ENCODE results near the gene PLOD2.
"Not testable (repeated sequence)": the region's sequence is repeated elsewhere in the genome, so short reads cannot be mapped to it uniquely, and the experiment has no call there.

The PLOD2 gene

DNA sequence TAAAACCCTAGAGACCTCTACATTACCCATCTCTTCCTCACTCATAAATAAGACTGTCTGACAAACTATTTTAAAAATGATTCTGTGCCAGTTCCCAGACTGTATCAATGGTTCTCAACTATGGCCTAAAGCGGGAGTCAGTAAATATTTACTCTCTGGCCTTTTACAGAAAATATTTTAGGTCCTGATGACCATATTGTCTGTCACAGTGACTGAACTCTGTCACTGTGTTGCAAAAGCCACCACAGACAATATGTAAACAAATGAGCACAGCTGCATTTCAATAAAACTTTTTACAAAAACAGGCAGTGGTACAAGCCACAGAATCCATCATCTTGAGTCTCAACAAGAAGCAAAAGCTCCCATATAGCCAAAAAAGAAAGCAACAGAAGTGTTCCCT lies 45.4 kb downstream of the PLOD2 start:
- TF ChIP-seq, protein P1, sequence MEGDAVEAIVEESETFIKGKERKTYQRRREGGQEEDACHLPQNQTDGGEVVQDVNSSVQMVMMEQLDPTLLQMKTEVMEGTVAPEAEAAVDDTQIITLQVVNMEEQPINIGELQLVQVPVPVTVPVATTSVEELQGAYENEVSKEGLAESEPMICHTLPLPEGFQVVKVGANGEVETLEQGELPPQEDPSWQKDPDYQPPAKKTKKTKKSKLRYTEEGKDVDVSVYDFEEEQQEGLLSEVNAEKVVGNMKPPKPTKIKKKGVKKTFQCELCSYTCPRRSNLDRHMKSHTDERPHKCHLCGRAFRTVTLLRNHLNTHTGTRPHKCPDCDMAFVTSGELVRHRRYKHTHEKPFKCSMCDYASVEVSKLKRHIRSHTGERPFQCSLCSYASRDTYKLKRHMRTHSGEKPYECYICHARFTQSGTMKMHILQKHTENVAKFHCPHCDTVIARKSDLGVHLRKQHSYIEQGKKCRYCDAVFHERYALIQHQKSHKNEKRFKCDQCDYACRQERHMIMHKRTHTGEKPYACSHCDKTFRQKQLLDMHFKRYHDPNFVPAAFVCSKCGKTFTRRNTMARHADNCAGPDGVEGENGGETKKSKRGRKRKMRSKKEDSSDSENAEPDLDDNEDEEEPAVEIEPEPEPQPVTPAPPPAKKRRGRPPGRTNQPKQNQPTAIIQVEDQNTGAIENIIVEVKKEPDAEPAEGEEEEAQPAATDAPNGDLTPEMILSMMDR (IDR thresholded peaks at IDR 0.05; ENCODE audit: low read depth, low read length), result no peak
- DNase-seq (ENCODE audit: extremely low read depth, low read depth), result no peak

DNA sequence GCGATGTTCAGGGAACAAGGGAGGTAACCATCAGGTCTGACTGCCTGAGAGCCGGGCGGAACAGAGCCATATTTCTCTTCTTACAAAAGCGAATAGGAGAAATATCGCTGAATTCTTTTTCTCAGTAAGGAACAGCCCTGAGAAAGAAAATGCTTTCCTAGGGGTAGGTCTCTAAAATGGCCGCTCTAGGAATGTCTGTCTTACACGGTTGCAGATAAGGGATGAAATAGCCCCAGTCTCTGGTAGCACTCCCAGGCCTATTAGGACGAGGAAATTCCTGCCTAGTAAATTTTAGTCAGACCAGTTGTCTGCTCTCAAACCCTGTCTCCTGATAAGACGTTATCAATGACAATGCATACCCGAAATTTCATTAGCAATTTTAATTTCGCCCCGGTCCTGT lies 47.2 kb downstream of the PLOD2 start:
- DNase-seq (ENCODE audit: extremely low read depth, low read depth), result not testable (repeated sequence)

DNA sequence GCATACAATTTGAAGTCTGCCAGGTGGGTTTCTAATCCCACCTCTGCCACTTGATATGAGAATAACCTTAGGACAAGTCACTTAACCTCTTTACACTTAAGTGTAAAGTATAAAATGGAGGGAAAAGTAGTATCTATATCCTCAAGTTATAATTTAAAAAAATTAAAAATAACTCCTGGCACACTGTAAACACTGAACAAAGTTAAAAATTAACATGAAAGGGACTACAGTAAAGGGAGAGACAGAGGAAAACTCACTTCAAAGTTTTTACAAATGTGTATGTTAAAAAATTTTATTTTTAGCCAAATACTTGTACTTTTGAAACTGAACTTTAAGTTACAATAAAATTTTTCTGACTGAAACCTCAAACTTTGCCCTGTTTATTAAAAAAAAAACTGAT lies 49.6 kb downstream of the PLOD2 start:
- TF ChIP-seq, protein P1 (IDR thresholded peaks at IDR 0.05; ENCODE audit: low read depth, low read length), result no peak
- no peak for DNase-seq (ENCODE audit: extremely low read depth, low read depth)

DNA sequence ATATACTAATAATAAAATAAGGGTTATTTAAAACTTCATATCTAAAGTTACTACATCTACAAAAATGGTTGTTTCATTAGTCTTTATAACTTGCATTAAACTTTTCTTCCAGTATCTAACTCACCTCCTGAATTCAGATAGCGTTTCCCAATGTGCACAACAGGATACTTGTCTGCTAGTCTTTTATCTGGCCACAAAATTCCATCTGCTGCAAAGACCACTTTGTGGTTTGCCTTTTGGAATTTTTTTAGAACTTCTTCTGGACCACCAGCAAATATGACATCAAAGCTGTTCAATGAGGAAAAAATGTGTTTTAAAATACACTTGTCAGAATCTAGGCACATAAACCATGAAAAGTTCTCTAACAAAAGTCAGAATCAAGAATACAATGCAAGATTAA lies 50.8 kb downstream of the PLOD2 start:
- TF ChIP-seq, protein P1 (IDR thresholded peaks at IDR 0.05; ENCODE audit: low read depth, low read length), result no peak

DNA sequence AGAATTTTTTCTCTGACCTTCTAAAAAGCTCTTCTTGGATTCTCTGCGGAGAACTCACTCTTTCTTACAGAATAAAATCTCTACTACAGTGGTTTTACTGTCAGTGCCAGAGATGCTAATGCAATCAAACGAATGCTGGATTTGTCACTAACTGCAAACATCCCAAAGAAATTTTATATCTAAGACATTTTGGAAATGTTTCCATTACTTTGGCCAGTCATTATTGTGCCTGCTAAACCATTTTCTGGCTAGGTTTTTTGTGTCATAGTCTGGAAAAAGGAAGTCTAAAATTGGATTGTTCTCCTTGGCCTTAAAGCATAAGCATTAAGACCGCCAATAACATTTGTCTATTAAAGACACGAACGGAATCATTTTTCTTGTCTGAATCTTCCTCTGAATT lies 54.0 kb downstream of the PLOD2 start:
- DNase-seq (ENCODE audit: extremely low read depth, low read depth), result no peak
- TF ChIP-seq, protein P1 (IDR thresholded peaks at IDR 0.05; ENCODE audit: low read depth, low read length), result no peak

More for the DNA sequence above, 50.8 kb downstream of the PLOD2 start:
- no peak for DNase-seq (ENCODE audit: extremely low read depth, low read depth)

DNA sequence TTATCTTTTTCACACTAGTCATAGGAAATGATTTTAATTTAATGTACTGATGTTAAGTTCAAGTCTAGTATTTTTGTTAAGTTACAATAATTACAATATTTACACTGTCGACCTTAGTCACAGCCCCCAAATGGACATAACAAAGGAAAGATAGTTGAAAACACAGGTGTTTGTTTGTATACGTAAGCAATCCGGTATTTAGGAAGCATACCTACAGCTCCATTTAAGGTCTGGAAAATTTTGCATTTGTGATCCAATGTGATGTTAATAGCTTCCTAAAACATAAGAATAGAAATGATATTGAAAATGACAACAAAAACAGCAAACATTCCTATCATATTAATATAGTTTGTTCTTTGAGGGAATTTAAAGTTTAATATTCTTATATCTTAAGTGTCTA lies 56.9 kb downstream of the PLOD2 start:
- TF ChIP-seq, protein P1 (IDR thresholded peaks at IDR 0.05; ENCODE audit: low read depth, low read length), result no peak
- DNase-seq (ENCODE audit: extremely low read depth, low read depth), result no peak

DNA sequence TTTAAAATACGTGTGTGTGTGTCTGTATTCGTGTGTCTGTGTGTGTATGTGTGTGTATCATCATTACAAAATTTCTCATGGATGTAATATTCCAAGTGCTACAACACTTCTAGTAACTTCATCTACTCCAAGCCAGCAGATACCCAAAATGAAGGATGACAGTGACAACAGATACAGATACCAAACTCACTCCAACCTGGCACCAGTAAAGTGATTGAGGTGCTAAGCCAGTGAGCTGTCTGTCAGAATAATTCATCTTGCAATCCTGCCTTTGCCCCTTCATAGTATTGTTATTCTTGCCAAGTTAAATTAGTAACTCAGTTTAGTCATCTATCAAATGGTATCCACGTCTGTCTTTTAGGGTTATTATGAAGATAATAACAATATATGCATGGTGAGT lies 58.1 kb downstream of the PLOD2 start:
- TF ChIP-seq, protein P1 (IDR thresholded peaks at IDR 0.05; ENCODE audit: low read depth, low read length), result no peak
- DNase-seq (ENCODE audit: extremely low read depth, low read depth), result no peak

DNA sequence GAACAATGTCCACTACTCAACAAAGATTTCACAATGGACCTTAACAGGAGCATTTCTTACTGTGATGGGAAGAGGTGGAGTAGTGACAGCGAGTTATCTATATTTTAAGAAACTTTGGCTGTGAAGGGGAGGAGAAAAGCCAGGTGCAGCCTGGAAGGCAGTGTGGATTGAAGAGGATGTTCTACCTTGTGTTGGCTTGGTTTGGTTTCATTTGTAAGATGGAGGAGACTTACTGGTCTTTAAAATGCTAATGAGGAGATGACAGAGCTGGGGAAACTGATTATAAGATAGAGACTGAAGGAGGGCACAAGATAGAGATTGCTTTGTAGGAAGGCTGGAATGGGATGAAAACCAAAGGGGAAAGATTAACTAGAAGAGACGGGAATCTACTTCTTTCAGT lies 59.4 kb downstream of the PLOD2 start:
- DNase-seq (ENCODE audit: extremely low read depth, low read depth), result no peak
- TF ChIP-seq, protein P1 (IDR thresholded peaks at IDR 0.05; ENCODE audit: low read depth, low read length), result no peak

Data from AG09319 (cell line).